LNCAP (cell line): ENCODE results near the gene PIK3R6.
A peak's percentile ranks its signal among the peaks of the same experiment; 100 is the strongest.

Experiments used
- TF ChIP-seq, protein P1 (sequence below): fragments of 450-650 bp; IDR thresholded peaks from 2 replicates; pipeline ENCODE4 v1.5.1; 2017; ENCODE audit warnings: mild to moderate bottlenecking

The PIK3R6 gene

DNA sequence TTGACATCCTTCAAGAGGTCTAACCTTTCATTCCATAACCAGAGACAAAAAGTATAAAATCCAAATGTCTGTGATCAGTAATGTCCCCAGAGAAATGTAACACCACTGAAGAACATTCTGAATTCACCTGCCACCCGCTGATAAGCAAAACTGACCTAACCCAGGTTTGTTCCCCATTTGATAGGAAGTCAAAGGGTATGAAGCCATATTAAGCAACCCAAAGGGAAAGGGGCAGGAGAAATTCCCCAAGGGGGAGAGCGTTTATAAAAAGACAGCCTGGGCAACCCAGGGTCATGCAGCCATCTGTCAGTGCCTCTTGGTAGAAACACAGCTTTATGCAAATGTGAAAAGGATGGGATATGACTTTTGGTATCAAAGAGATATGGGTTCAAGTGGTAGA, 30.7 kb upstream of the PIK3R6 start:
- TF ChIP-seq, protein P1, sequence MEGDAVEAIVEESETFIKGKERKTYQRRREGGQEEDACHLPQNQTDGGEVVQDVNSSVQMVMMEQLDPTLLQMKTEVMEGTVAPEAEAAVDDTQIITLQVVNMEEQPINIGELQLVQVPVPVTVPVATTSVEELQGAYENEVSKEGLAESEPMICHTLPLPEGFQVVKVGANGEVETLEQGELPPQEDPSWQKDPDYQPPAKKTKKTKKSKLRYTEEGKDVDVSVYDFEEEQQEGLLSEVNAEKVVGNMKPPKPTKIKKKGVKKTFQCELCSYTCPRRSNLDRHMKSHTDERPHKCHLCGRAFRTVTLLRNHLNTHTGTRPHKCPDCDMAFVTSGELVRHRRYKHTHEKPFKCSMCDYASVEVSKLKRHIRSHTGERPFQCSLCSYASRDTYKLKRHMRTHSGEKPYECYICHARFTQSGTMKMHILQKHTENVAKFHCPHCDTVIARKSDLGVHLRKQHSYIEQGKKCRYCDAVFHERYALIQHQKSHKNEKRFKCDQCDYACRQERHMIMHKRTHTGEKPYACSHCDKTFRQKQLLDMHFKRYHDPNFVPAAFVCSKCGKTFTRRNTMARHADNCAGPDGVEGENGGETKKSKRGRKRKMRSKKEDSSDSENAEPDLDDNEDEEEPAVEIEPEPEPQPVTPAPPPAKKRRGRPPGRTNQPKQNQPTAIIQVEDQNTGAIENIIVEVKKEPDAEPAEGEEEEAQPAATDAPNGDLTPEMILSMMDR = no peak

DNA sequence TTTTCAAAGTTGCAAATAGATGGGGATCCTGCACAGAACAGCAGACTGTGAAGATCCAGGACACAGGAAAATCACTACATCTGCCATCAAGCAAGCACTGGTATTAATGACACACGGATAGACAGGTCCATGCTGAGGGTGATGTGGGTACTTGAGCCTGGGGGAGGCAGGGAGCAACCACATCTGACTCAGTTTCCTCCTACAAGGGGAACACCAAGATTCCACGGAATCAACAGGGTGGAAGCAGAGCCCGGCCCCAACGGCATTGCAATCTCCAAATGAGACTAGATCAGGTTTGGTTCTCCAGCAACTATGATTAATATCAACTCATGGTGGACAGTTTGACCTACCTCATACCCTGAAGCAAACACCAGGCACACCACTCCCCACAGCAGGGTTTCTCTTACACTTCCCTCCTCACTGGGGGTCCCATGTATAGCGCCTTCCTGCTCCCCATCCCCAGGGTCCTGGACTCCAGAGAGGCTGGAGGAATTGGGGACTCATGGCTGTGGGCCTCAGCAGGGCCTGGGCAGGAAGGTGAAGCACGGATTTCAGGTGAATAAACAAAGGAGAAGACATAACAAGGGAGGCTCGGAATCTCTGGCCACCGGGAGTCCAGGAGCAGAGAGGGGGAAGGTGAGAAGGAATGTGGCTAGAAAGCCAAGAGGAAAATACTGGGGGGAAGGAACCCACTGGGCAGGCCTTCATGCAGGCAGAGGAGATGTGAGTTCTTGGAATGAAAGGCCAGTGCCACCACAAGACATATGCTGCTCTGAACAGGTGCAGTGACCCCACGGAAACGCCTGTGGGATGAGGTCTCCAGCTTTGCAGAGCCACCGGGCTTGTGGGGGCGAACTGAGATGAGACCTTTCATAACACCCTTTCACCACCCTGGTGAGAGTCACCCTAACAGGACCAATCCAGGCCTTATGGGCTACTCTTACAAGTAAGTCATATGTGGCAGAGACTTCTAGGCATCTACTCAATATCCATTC, 29.5 kb upstream of the PIK3R6 start:
- TF ChIP-seq, protein P1 = no peak

DNA sequence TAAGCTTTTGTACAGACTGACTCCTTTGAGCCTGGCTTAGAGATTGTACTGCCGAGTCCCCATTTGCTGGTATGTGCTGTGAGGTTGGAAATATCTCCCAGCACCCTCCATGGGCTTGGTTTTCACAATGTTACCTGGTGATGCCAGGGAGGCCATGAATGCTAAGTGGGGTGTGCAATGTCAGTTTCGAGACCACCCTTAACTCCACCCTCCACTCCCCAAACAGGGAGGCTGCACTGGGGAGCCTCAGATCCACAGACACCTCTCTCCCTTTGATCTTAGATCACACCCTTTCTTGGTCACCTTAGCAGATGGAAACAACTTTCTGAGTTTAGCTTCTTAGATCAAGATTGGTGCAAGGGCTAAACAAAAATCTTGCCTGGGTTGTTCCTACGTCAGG, 28.6 kb upstream of the PIK3R6 start:
- TF ChIP-seq, protein P1 = no peak

DNA sequence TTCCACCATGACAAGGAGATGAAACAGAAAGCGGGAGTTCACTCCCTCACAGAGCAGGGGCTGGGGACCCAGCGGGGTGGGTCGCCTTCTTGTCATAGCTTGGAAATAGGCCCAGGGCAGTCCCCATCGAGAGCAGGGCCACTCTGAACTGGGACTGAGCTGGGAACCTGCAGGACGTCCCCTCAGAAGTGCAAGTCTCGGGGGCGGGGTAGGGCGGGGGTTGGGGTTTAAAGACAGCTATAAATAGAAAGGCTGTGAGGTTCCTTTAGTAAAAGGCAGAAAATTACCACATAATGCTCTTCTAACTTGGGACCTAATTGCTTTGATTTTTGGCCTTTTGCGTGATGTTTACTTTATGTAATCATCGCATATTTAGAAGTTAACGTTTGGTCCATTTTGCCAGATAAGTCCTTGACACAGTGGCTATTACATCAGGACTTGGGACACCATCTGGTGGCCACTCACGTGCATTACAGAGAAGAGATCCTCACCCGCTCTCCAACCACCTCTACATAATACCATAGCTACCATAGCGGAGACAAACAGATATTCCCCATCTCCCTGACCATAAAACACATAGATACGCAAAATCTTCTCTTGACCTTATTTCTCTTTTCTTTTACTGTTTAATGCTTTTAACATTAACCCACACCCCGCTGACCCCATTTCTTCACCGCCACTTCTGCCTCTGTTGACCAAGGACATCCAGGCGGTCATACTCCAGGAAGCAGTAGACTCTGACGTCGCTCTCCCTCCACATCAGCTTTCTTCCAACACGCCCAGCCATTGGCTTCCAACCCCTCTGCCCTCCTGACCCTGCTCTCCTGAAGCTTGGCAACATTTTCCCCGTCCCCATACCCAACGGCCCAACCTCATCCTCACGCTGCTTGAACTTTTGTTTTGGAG, 27.5 kb upstream of the PIK3R6 start:
- TF ChIP-seq, protein P1 = peak; percentile 86

DNA sequence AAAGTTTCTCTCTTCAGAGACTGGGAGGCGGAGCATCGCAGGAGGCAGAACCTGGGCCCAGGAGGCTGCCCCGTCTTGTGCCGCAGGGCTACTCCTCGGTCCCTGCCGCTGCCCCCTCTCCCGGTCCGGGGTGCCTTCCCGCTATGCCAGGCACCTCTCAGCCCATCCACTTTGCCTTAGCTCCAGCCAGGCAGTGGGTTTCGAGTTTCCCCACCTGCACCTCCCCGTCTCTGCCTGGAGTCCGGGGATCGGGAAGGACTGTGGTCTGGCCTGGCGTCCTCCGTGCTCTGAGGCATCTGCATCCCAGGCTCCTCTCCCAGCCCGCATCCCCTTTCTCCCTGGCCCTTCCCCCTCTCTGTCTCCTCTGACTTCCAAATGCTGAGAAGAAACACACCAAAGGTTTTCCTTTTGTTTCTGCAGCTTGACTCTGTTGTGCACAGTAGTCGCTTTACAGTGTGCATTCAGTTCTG, 26.8 kb upstream of the PIK3R6 start:
- TF ChIP-seq, protein P1 = no peak

DNA sequence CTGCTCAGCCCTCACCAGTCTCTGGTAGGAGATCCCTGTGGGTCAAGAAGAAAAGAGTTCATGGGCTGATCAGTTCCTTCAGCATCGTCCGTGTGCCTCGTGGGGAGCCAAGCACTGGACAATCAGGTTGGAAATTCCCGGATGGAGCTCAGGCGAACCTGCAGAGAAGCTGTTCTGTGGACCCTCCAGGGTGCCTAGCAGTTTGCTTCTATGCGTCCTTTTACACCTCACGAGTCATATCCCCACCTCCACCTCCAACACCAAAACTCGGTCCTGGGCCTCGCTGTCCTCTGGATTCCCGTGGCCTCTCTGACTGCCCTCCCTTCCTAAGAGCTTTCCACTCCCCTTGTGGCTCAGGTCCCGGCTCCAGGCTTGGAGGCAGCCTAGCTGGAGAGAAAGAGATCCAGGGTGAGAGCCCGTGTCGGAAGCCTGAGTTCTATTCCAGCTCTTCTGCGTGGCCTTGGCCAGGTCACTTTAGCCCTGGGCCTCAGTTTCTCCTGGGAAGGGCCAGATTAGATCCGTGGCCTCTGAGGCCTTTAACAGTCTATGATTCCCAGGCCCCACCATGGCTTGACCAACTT, 26.2 kb upstream of the PIK3R6 start:
- TF ChIP-seq, protein P1 = no peak

DNA sequence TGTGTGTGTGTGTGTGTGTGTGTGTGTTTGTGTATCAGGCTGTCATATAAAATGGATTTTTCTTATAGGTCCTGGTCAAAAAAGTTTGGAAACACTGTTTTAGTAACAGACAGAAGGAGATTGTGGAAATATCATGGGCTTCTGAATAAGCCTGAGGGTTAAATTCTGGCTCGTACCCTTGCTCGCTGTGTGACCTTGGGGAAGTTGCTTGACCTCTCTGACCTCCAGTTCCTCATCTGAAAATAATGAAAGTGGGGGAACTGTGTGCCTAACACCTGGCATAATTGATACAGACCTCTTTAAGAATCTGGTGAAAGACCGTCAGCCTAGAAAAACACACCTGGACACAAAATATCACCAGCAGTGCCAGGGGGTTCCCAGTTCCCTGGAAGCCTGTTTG, 25.6 kb upstream of the PIK3R6 start:
- TF ChIP-seq, protein P1 = no peak
